ENCODE data around the gene ZNF785.
A peak's percentile ranks its signal among the peaks of the same experiment; 100 is the strongest.
"Not testable (repeated sequence)": the region's sequence is repeated elsewhere in the genome, so short reads cannot be mapped to it uniquely, and the experiment has no call there.

The ZNF785 gene

GRCh38 chr16:30551781-30552180 lies 33.7 kb downstream of the ZNF785 start:
- TF ChIP-seq, protein P1, sequence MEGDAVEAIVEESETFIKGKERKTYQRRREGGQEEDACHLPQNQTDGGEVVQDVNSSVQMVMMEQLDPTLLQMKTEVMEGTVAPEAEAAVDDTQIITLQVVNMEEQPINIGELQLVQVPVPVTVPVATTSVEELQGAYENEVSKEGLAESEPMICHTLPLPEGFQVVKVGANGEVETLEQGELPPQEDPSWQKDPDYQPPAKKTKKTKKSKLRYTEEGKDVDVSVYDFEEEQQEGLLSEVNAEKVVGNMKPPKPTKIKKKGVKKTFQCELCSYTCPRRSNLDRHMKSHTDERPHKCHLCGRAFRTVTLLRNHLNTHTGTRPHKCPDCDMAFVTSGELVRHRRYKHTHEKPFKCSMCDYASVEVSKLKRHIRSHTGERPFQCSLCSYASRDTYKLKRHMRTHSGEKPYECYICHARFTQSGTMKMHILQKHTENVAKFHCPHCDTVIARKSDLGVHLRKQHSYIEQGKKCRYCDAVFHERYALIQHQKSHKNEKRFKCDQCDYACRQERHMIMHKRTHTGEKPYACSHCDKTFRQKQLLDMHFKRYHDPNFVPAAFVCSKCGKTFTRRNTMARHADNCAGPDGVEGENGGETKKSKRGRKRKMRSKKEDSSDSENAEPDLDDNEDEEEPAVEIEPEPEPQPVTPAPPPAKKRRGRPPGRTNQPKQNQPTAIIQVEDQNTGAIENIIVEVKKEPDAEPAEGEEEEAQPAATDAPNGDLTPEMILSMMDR (conservative IDR thresholded peaks at IDR 0.05; ENCODE audit: low read depth, low read length): no peak
- DNase-seq (ENCODE audit: low read depth): no peak
- no peak overlapping the region for H3K4me3 ChIP-seq (ENCODE audit: low read depth, low read length)

DNA sequence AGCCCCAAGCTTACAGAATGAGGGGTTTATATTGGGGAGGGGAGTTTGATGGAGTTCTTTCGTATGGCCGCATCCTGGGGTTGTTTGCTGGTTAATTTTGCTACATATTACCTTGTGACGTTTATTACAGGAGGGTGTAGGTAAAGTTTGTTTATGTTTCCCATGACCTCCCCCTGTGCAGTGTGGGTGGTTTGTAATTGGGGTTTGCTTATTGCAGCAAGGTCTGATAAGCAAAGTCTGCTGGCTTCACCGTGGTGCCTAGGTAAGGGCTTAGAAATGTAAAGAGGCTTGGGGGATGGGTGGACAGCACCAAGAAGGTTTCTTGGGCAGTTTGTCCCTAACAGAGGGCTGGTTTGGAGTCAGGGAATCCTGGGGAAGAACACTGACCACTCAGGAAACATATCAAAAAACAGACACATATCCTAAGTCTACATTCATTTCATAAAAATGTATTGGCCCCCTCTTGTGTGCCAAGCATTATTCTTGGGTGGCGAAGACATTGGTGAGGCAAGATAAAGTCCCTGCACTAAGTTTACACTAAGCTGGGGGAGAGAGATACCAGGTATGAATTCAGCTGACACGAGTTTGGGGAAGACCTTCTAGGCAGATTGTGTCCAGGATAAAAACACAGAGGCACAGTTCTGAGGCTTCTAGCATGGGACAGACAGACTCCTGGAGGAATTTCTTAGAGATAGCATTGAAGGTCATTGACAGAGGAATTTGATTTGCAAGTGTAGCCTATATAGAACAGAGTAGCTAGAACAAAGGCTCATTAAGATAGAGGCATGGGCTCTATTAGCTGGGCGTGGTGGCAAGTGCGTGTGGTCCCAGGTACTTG lies 36.9 kb downstream of the ZNF785 start:
- no peak for DNase-seq (ENCODE audit: low read depth)
- H3K4me3 ChIP-seq (ENCODE audit: low read depth, low read length): no peak overlapping the region
- TF ChIP-seq, protein P1 (conservative IDR thresholded peaks at IDR 0.05; ENCODE audit: low read depth, low read length): no peak

GRCh38 chr16:30546115-30546514 lies 39.4 kb downstream of the ZNF785 start:
- TF ChIP-seq, protein P1 (conservative IDR thresholded peaks at IDR 0.05; ENCODE audit: low read depth, low read length): no peak
- DNase-seq (ENCODE audit: low read depth): no peak

GRCh38 chr16:30543067-30543466 lies 42.4 kb downstream of the ZNF785 start:
- H3K4me3 ChIP-seq (ENCODE audit: low read depth, low read length): no peak overlapping the region

More at GRCh38 chr16:30546115-30546514, 39.4 kb downstream of the ZNF785 start:
- no peak overlapping the region for H3K4me3 ChIP-seq (ENCODE audit: low read depth, low read length)

DNA sequence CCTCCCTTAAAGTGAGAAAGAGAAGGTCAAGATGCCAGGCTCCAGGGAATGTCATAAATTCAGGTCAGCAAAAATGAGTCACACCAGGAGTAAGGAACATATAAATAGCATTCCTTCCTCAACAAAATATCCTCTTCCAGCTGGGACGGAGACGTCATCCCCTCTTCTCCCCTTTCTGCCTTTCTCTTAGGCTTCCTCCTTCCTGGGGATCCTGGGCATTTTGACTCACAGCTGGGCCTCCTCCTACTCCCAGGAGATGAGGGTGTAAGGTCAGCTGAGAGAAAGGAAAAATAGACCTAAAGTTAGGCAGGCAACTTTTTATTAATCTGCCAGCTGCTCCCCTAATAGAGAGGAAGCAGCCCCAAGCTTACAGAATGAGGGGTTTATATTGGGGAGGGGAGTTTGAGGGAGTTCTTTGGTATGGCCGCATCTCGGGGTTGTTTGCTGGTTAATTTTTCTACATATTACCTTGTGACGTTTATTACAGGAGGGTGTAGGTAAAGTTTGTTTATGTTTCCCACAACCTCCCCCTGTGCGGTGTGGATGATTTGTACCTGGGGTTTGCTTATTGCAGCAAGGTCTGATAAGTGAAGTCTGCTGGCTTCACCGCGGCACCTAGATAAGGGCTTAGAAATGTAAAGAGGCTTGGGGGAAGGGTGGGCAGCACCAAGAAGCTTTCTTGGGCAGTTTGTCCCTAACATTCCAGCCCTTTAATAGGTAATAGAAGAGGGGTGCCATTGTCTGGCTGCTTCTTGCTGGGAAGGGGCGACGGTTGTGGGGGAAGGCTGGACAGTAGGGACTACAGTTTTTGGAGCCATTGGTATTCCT lies 43.8 kb downstream of the ZNF785 start:
- DNase-seq (ENCODE audit: low read depth): peak; percentile 44
- no peak overlapping the region for H3K4me3 ChIP-seq (ENCODE audit: low read depth, low read length)
- TF ChIP-seq, protein P1 (conservative IDR thresholded peaks at IDR 0.05; ENCODE audit: low read depth, low read length): no peak

More at GRCh38 chr16:30543067-30543466, 42.4 kb downstream of the ZNF785 start:
- DNase-seq (ENCODE audit: low read depth): no peak
- TF ChIP-seq, protein P1 (conservative IDR thresholded peaks at IDR 0.05; ENCODE audit: low read depth, low read length): no peak

GRCh38 chr16:30540916-30541464 lies 44.5 kb downstream of the ZNF785 start:
- not testable (repeated sequence) for DNase-seq (ENCODE audit: low read depth); H3K4me3 ChIP-seq (ENCODE audit: low read depth, low read length)

GRCh38 chr16:30539986-30540526 lies 45.4 kb downstream of the ZNF785 start:
- not testable (repeated sequence) for DNase-seq (ENCODE audit: low read depth)

More at GRCh38 chr16:30539986-30540526, 45.4 kb downstream of the ZNF785 start:
- H3K4me3 ChIP-seq (ENCODE audit: low read depth, low read length): not testable (repeated sequence)

All from choroid plexus epithelial cell (primary cell).